ENCODE results near the gene TXNL4A.

Gene TXNL4A

GRCh38 chr18:79936641-79937040 is 51.7 kb downstream of the TXNL4A start:
- no peak for DNase-seq (ENCODE audit: low read depth in 1 of 2, low spot score in 1 of 2)

DNA sequence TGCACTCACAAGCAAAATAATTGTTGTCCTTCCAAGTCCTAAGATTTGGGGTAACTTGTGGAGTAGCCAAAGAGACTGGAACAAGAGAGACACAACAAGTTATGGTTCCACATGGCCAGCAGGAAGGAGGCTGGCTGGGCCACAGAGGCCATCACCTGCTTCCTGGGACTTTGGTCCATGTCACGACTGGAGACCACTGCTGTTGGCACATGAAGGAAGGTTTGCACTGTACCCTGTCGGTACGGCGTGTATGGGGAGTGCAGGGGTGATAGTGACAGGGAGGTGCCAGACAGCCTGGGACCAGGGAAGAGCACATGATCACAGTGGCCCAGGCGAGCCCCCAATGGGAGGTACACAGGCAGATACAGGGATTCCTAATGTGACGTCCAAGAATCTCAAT is 52.4 kb downstream of the TXNL4A start:
- DNase-seq (ENCODE audit: low read depth in 1 of 2, low spot score in 1 of 2), result no peak

GRCh38 chr18:79935499-79935898 is 52.9 kb downstream of the TXNL4A start:
- DNase-seq (ENCODE audit: low read depth in 1 of 2, low spot score in 1 of 2), result no peak

- DNase-seq (ENCODE audit: low read depth in 1 of 2, low spot score in 1 of 2), result no peak
Measured at GRCh38 chr18:79935098-79935480, 53.3 kb downstream of the TXNL4A start.

DNA sequence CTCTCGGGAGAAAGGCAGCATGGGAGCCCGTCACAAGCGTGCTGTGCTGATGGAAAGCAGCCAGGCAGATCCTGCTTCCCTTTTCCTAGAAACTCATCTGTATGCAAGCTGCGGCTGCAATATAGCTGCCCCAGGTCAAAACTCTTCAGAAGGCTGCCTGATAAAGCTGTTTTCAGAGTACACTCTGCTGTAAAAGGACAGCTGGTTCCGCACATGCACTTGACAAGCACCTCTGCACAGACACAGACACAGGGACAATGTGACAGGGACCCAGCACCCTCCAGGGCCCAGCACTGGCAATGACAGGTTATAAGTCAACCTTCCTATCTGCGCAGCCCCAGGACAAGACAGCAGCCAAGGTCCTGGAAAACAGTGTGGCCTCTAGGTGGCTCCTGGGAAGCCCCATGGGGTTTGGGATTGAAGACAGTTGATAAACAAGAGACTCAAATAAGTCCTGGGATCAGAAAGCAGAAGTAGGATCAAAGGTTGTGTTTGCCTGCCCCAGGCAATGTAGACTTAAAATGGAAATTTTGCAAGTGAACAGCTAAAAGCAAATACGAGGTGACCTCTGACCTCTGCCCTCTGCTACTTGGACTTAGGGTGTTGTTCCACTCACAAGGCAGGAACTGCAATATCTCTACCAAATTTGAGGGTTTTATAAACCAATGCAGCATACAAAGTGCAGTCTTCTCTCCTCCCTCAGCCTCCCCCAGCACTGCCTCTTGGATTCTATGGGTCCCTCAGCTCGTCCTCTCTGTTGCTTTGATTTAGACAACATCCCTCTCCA is 53.9 kb downstream of the TXNL4A start:
- DNase-seq (ENCODE audit: low read depth in 1 of 2, low spot score in 1 of 2), result no peak

DNA sequence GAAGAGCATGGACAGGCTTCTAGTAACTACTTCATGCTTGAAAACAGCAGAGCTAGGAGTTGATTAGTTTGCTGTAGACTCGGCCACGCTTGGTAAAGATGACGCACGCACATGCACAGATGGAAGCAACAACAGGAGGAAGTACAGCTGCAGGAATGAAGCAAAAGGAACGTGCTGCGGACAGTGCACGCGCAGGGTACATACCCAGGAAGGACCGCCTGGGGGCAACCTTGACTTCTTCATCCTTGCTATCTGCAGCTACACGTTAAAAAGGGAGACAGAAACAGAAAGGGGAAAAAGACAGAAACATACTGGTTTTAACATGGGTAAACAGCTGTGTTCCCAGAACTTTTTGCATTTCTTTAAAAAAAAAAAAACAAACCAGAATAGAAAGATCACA is 54.6 kb downstream of the TXNL4A start:
- no peak for DNase-seq (ENCODE audit: low read depth in 1 of 2, low spot score in 1 of 2)

DNA sequence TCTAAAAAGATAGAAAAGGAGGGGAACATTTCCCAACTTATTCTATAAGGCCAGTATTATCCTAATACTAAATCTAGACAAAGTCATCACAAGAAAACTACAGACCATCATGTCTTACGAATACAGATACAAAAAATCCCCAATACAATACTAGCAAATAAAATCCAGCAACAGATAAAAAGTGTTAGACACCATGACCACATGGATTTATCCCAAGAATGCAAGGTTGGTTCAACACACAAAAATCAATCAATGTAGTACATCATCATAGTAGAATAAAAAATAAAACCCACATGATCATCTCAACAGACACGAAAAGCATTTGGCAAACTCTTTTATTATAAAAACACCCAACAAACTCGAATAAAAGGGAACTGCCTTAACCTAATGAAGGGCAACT is 55.5 kb downstream of the TXNL4A start:
- no peak for DNase-seq (ENCODE audit: low read depth in 1 of 2, low spot score in 1 of 2)

- no peak for DNase-seq (ENCODE audit: low read depth in 1 of 2, low spot score in 1 of 2)
Measured at GRCh38 chr18:79931475-79931874, 56.9 kb downstream of the TXNL4A start.

DNA sequence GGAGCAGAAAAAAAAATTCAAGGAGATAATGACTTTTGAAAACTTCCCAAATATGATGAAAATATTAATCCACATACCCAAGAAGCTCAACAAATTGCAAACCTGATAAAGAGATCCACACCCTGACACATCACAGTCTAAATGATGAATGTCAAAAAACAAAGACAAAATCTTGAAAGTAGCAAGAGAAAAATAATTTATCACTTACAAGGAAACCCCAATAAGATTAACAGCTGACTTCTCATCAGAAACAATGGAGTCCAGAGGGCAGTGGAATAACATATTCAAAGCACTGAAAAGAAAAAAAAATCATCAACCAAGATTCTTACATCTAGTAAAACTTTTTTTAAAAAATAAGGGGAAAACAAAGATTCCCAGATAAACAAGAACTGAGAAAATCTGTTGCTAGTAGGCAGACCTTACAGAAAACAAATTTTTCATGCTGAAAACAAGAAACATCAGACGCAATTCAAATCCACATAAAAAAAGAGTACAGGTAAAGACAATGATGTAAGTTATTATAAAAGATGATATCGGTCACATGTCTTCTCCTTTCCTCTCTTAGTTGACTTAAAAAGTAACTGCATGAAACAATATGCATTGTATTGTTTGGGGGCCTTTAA is 58.2 kb downstream of the TXNL4A start:
- DNase-seq (ENCODE audit: low read depth in 1 of 2, low spot score in 1 of 2), result no peak

DNA sequence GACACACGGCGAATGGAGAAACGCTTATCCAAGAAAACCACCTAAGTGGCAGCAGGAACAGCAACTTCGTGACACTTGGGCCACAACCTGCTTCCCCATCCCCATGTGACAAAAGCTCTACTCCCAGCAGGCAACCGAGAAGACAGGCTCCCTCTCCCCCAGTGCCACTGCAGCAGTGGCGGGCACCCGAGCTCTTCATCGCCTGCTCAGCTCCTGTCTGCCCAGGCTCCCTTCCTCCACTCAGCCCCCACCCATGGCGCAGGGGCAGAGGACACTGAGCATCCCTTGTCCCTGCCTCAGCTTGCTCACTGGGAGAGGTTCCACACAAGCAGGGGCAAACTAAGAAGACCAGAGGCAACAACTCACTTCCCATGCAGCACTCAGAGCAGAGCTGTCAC is 59.8 kb downstream of the TXNL4A start:
- no peak for DNase-seq (ENCODE audit: low read depth in 1 of 2, low spot score in 1 of 2)

DNA sequence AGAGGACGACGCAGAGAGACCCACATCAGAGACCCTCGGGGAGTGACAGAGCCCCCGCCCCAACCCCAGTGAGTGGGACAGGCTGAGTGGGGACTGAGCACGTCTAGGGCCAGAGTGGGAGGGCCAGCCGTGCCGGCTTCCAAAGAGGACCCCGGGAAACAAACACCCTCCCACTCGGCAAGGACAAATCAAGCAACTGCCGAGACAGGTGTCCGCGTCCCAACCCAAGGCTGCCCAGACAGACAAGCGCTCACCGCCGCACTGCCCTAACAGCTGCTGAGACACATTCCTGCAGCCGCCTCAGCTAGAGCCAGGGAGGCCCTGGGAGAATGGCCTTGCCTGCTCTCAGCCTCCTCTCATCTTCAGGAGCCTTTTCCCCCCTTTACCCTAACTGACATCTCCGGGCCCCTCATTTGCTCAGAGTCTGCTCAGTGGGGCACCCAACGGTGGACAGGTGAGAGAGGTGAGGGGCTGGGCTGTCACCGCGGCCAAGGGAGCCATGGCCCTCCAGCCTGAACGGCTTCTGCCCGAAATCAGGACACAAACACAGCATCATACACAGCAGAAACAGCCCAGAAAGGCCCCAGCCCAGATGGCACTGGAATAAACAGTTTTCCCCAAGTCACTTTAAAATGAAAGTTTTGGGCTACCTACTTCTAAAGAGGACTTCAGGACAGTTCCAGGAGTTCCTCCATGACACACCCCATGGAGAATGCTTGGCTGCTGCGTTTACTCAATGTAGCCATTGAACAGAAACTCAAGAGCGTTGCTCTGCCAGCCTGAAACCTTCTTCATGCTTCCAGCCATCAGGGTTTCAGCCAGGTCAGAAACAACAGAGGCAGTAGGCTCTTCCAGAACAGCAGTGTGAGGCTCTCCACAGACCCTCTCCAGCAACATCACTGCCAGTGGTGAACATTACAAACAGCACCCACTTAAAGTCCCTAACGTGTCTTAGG is 60.5 kb downstream of the TXNL4A start:
- no peak for DNase-seq (ENCODE audit: low read depth in 1 of 2, low spot score in 1 of 2)

GRCh38 chr18:79926715-79927606 is 61.4 kb downstream of the TXNL4A start:
- DNase-seq (ENCODE audit: low read depth in 1 of 2, low spot score in 1 of 2), result no peak

GRCh38 chr18:79926306-79926705 is 62.1 kb downstream of the TXNL4A start:
- DNase-seq (ENCODE audit: low read depth in 1 of 2, low spot score in 1 of 2), result no peak

DNA sequence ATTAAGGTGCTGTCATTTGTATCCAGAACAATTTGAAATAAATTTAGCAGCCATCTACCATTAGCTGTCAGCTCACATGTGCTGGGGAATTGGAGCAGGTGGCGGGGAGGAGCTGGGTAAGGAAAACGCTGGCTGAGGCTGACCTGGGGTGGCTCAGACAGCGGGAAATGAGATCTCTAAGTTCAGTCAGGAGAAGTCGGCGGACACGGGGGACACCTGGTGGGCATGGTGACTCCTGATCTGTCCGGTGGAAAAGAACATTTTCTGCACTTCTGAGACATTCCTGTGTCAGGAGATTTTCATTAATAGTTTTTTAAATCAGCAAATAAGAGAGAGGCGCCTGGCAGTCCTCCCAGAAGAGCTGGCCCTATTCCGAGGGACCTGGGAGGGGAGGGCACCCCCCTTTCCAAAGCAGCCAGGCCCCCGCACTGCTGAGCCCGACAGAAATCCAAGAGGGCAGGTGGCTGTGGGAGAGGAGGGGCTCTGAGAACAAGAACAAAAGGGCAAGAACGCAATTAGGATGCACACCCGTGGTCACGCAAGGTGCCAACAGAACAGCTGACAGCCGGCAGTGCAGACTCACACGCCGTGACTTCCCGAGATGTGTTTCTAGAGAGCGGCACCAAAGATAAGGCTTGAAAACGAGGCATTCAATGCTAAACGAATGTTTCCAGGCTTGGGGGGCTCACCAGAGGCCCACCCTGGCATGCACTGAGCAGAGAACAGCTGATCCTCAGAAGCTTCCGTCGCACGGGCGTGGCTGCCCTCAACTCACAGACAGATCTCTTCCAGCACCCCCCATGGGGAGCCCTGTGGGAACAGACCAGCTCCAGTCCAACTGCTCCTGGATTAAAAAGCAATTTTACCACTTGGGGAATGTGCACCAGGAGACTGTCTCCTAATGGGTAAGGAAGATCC is 63.3 kb downstream of the TXNL4A start:
- no peak for DNase-seq (ENCODE audit: low read depth in 1 of 2, low spot score in 1 of 2)

DNA sequence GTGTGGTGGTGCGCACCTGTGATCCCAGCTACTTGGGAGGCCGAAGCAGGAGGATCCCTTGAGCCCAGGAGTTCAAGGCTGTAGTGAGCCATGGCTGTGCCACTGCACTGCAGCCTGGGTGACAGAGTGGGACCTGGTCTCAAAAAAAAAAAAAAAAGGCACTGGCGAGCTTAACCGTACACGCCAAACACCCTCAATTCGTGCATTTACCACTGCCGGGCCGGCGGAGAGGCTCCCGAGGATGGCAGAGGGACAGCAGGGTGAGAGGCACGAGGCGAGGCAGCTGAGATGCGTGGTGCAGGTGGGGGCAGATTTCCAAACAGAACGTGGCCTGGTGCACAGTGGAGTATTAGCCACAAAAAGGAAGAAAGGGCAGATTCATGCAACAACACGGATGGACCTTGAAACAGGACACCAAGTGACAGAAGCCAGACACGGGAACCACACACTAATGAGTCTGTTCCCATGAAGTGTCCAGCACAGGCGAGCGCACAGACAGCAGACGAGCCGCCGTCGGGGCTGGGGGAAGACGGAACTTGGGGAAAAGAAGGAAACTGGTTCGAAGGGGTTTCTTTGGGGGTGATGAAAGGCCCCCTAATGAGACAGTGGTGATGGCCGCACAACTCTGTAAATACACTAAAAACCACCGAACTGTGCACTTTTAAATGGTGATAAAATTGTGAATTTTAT is 64.3 kb downstream of the TXNL4A start:
- no peak for DNase-seq (ENCODE audit: low read depth in 1 of 2, low spot score in 1 of 2)

- DNase-seq (ENCODE audit: low read depth in 1 of 2, low spot score in 1 of 2), result no peak
Measured at GRCh38 chr18:79922971-79923411, 65.4 kb downstream of the TXNL4A start.

DNA sequence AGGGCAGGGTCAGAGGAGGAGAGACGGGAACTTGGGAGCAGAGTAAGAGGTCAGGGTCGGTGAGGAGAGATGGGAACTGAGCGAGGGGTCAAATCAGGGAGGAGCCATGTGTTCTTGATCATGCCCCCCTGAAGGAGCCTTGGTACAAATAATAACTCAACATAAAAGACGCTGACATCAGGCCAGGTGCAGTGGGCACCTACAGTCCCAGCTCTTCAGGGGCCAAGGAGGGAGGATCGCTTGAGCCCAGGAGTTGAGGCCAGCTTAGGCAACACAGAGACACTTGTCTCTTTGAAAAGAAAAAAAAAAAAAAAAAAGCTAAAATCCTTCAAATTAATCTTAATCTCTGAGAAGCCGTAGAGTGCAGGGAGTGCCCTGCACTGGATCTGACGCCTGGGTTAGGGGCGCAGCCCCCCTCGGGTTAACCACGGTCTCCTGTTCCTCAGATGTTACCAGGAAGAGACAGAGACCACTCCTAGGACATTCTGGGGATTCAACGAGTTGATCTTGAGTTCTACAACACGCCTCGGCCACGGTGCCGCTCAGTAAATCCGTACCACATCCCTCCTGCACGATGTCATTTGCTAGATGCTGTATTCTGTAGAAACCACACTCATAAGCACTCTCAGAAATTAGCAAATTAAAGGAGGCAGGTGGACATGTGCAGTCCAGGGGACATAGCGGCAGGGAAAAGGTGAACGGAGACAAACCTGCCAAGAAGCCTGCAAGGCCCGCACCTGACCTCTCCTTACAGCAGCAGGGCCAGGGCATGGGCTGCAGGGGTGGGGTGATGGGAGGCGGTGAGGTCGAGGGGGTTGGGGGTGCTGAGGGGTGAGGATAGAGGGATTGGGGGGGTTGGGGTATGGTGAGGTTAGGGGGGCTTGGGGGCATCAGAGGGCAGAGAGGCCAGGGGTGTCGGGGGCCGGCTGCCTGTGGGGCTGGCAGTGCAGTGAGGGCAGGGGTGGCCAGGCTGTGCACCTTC is 66.1 kb downstream of the TXNL4A start:
- DNase-seq (ENCODE audit: low read depth in 1 of 2, low spot score in 1 of 2), result no peak

Data from activated CD4-positive, alpha-beta T cell treated with anti-CD3 and anti-CD28 coated beads, Interleukin-2, amount 50 U/mL, for 24 hours (primary cell).